Activated CD4-positive, alpha-beta T cell treated with anti-CD3 and anti-CD28 coated beads, Interleukin-2, amount 10 ng/mL, durations not matched to agents 24 days and 14 days (primary cell): Measurements from ENCODE around the gene MRE11. TPM values are rescaled to one million over a fixed set of nuclear protein-coding genes. Genes with fewer than 3 reads are reported as not detected.

Source experiments
- DNase-seq: peaks from one replicate; pipeline ENCODE4 v3.0.0; 2022
- H3K27ac Mint-ChIP-seq: one replicate; pipeline ENCODE4 v1.8.0; 2022; ENCODE audit warnings: mild to moderate bottlenecking, mixed read lengths
- H3K27me3 Mint-ChIP-seq: one replicate; pipeline ENCODE4 v1.8.0; 2022; ENCODE audit warnings: mixed read lengths
- H3K36me3 Mint-ChIP-seq: one replicate; pipeline ENCODE4 v1.8.0; 2022; ENCODE audit warnings: low read depth, mild to moderate bottlenecking, mixed read lengths
- H3K4me1 Mint-ChIP-seq: one replicate; pipeline ENCODE4 v1.8.0; 2021; ENCODE audit warnings: mixed read lengths
- H3K4me3 Mint-ChIP-seq: one replicate; pipeline ENCODE4 v1.8.0; 2022; ENCODE audit warnings: mild to moderate bottlenecking, moderate library complexity, mixed read lengths
- H3K9me3 Mint-ChIP-seq: one replicate; pipeline ENCODE4 v1.8.0; 2021; ENCODE audit warnings: mixed read lengths
- intact Hi-C: fragments of 100-400 bp; cut with micrococcal nuclease; formaldehyde crosslinking; loops from one replicate; pipeline ENCODE4 v1.15.1; 2023
- total RNA-seq: library from RNA; stranded (reverse); gene quantifications from 2 replicates; pipeline ENCODE4 v1.2.3, GENCODE V29; 2022

Gene MRE11
- total RNA-seq, 1 donor from 2014 or later, result 46.5 TPM

DNA sequence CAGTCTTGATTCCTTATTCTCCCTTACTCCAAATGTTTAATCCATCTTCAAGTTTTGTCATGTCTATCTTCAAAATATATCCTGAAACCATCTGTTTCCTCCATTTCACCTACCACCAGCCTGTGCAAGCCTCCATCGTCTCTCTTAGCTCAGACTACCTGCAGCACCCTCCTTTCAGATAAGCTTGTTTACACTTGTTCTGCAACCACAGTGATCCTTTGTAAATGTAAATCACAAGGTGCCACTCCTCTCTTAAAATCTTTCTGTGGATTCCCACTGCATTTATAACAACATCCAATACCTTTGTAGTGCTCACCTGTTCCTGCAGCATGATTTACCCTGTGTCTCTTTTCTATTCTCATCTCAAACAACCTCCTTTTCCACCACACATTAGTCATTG lies 60.6 kb downstream of the MRE11 start:
- H3K27me3 Mint-ChIP-seq, result no peaks in the 10 kb centered on the region
- H3K9me3 Mint-ChIP-seq, result no peaks in the 10 kb centered on the region
- H3K4me3 Mint-ChIP-seq, result no peak overlapping the region
- no peaks in the 10 kb centered on the region for H3K4me1 Mint-ChIP-seq
- H3K27ac Mint-ChIP-seq, result no peak overlapping the region
- intact Hi-C loops, result no loop called here
- DNase-seq, result no peak
- peaks cover 52% of the 10 kb centered on the region for H3K36me3 Mint-ChIP-seq

DNA sequence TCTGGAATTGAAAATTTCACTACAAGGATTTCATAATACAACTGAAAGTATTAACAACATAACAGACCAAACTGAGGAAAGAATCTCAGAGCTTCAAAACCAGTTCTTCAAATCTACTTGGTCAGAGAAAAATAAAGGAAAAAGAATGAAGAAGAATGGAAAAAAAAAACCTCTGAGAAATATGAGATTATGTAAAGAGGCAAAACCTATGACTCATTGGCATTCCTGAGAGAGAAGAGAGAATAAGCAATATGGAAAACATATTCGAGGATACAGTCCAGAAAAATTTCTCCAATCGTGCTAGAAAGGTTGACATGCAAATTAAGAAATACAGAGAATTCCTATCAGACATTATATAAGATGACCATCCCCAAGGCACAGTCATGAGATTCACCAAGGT lies 69.0 kb downstream of the MRE11 start:
- H3K9me3 Mint-ChIP-seq, result peaks cover 6% of the 10 kb centered on the region
- peaks cover 51% of the 10 kb centered on the region for H3K36me3 Mint-ChIP-seq
- H3K4me3 Mint-ChIP-seq, result no peak overlapping the region
- peaks cover 7% of the 10 kb centered on the region for H3K4me1 Mint-ChIP-seq
- no peaks in the 10 kb centered on the region for H3K27me3 Mint-ChIP-seq
- no peak overlapping the region for H3K27ac Mint-ChIP-seq
- no peak for DNase-seq
- intact Hi-C loops, result no loop called here

DNA sequence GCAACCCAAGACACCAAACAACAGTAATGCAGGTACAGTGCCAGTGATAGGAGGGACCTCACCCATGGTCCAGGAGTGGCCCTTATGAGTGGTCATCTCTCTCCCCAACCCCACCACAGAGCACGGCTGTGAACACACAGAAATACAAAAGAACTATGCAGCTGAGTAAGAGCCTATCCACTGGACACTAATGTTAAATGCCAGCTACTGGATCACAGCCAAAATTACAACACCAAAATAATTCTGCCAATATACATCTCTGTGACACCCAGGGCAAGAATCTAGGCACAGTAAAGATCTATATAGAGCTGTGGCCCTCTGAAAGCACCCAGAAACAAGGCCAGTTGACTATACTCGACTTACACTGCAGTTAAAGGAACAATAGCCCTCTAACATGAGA lies 69.6 kb downstream of the MRE11 start:
- Mint-ChIP-seq H3K4me1 (peaks cover 7% of the 10 kb centered on the region), H3K4me3 (no peak overlapping the region), H3K36me3 (peaks cover 45% of the 10 kb centered on the region), H3K27ac (no peak overlapping the region), H3K27me3 (no peaks in the 10 kb centered on the region), H3K9me3 (peaks cover 6% of the 10 kb centered on the region)
- intact Hi-C loops, result no loop called here
- no peak for DNase-seq

DNA sequence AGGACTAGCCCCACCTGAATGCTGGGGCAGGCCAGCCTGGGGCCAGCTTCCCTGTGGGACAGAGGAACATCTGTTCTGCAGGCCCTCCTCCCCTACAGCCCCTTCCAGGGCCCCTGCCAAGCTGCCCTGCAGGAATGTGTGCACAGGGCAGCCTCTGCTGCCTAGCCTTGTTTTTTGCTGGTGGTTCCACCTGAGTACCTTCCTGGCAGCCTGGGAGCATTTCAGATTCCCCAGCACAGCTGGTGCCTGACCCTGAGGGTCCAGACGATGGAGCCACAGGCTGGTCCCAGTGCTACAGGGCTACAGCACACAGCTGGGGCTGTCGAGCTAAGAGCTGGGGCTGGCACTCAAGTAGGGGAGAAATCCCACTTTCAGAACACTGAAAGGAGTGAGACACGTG lies 70.1 kb downstream of the MRE11 start:
- no peak for DNase-seq
- Mint-ChIP-seq H3K9me3 (peaks cover 6% of the 10 kb centered on the region), H3K4me3 (no peak overlapping the region), H3K4me1 (peaks cover 7% of the 10 kb centered on the region), H3K27ac (no peak overlapping the region), H3K36me3 (peaks cover 40% of the 10 kb centered on the region), H3K27me3 (no peaks in the 10 kb centered on the region)
- intact Hi-C loops, result no loop called here

DNA sequence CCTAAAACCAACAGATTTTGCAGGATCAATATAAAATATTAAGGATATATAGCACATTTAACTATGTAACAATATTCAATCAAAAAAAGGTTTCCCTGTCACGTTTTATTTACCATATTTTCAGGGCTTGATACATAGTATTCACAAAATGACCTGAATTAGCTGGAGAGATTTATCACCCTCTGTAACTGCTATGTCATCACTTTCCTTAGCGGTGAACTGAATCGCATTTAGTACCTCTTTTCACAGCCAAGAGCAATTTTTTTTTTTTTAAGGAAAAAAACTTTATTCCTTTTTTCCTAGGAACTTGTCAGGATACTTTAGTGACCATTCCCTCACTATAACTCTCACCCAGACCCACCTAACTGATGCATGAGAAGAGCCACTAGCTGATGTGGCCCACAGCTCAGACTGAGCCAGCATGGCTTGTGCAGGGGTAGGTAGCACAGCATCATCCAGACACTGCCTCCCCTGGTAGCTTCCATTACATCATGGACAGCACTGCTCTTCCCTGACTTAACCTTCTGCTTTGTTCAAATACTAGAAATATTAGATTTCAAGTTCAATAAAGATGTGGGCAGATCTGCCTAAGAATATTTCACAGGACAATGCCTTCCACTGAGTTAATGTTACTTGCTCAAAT lies 75.4 kb downstream of the MRE11 start:
- H3K4me1 Mint-ChIP-seq, result no peaks in the 10 kb centered on the region
- H3K9me3 Mint-ChIP-seq, result peaks cover 3% of the 10 kb centered on the region
- DNase-seq, result no peak
- no peak overlapping the region for H3K27ac Mint-ChIP-seq
- H3K4me3 Mint-ChIP-seq, result no peak overlapping the region
- intact Hi-C loops, result no loop called here
- peaks cover 18% of the 10 kb centered on the region for H3K36me3 Mint-ChIP-seq
- H3K27me3 Mint-ChIP-seq, result no peaks in the 10 kb centered on the region

DNA sequence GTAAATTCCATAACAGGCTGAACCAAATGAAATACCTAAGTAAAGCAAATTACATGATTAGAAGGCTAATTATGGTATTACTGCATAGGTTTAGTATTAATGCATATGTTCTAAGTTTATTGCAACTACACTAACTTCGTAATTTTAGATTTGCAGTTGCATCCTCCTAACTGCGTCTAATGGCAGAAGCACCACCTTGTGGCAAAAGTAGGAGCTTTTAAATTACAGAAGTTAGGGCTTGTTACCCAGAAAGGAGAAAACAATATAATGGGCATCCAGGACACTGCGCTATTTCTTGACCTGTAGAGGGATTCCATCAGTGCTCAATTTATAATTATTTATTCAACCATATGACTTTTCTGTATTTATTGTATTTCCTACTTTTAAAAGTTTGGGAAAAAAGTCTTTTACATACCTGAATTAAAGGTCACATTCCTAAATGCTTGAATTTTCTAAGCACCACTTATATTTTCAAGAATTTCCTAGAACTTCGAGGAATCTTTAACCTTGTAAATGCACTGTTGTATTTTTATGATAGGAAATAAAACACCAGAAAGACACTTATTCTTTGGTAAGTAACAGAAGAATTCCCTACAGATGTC lies 76.2 kb downstream of the MRE11 start:
- no peak for DNase-seq
- H3K36me3 Mint-ChIP-seq, result peaks cover 21% of the 10 kb centered on the region
- no peaks in the 10 kb centered on the region for H3K27me3 Mint-ChIP-seq
- H3K9me3 Mint-ChIP-seq, result peaks cover 3% of the 10 kb centered on the region
- intact Hi-C loops, result no loop called here
- no peak overlapping the region for H3K4me3 Mint-ChIP-seq
- H3K27ac Mint-ChIP-seq, result no peak overlapping the region
- H3K4me1 Mint-ChIP-seq, result no peaks in the 10 kb centered on the region

DNA sequence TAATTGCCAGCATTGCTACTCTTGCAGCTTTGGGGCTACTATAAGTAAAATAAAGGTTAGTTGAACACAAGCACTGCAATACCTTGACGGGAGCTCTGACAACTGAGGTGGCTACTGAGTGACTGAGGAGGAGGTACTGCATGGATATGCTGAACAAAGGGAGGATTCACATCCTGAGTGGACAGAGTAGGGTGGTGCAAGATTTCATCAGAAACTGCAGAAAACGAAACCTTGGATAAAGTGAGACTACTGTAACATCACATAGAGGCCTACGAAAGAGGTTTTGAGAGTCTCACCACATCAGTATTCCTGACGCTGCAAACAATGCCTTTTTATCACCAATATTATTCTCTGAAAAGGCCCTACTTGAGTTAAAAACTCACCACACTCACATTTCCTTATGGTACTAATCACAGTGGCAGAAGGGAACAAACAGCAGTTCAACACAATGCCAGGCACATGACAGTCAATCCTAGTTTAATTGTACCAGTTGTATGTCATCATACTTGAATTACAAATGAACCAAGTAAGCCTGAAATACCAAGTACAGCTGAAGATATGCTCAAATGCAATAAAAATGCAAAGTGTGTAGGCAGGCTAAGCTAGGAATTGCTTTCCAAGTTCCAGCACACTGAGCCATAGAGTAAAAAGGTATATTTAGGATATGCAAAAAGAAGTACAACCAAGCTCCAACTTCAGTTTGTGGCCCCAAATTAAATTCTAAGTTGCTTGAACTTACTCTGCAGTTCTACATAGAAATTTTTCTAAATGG lies 88.4 kb downstream of the MRE11 start:
- Mint-ChIP-seq H3K27ac (no peak overlapping the region), H3K4me1 (peaks cover 6% of the 10 kb centered on the region)
- intact Hi-C loops, result no loop called here

DNA sequence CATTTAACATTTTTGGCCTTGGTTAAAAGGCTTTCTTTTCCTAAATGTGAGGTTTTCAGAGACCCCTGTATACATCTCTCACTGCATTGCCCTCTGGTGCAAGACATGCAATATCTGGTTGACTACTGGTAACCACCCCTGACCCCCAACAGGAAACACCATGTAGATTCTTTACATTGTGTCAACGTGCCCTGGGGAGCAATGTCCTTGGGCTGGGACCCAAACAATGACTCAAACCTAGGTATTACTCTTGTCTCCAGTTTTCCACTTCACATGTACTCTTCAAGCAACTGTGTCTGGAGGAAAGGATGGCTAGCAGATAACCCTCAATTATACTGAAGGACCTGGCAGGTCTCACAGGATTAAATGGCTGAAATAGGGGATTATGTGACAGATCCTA lies 91.3 kb downstream of the MRE11 start:
- H3K27ac Mint-ChIP-seq, result no peak overlapping the region

More for the DNA sequence above, 88.4 kb downstream of the MRE11 start:
- Mint-ChIP-seq H3K36me3 (no peaks in the 10 kb centered on the region), H3K27me3 (peaks cover 24% of the 10 kb centered on the region), H3K4me3 (no peak overlapping the region), H3K9me3 (peaks cover 9% of the 10 kb centered on the region)
- DNase-seq, result no peak

DNA sequence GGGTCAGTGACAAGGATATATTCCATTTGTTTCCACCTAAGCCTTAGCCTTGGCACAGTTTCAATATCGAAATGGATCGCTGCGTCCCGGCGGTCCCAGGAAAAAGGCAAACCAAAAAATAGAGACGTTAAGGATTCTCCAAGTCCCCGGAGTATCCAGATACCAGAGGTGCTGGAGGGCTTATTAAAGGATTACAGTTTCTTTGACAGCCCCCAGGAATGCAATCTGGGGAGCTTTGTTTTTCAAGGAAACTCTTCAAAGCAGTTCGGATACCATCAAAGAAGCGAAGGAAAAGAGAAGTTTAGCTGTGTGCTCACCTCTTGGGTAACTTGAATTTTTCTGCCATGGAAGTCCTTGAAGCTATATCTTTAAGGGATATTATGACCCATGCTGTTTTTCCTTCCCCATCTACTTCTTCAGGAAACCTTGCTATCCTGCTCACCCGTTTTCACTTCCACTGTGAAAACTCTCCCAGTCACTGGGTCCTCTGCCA lies 91.8 kb downstream of the MRE11 start:
- intact Hi-C loops, result no loop called here
- Mint-ChIP-seq H3K27ac (no peak overlapping the region), H3K27me3 (peaks cover 39% of the 10 kb centered on the region), H3K4me1 (peaks cover 6% of the 10 kb centered on the region), H3K4me3 (no peak overlapping the region), H3K36me3 (no peaks in the 10 kb centered on the region), H3K9me3 (no peaks in the 10 kb centered on the region)
- DNase-seq, result no peak

More for the DNA sequence above, 91.3 kb downstream of the MRE11 start:
- no peaks in the 10 kb centered on the region for H3K36me3 Mint-ChIP-seq
- H3K9me3 Mint-ChIP-seq, result no peaks in the 10 kb centered on the region
- intact Hi-C loops, result no loop called here
- H3K4me3 Mint-ChIP-seq, result no peak overlapping the region
- no peak for DNase-seq
- H3K27me3 Mint-ChIP-seq, result peaks cover 39% of the 10 kb centered on the region
- H3K4me1 Mint-ChIP-seq, result peaks cover 6% of the 10 kb centered on the region

DNA sequence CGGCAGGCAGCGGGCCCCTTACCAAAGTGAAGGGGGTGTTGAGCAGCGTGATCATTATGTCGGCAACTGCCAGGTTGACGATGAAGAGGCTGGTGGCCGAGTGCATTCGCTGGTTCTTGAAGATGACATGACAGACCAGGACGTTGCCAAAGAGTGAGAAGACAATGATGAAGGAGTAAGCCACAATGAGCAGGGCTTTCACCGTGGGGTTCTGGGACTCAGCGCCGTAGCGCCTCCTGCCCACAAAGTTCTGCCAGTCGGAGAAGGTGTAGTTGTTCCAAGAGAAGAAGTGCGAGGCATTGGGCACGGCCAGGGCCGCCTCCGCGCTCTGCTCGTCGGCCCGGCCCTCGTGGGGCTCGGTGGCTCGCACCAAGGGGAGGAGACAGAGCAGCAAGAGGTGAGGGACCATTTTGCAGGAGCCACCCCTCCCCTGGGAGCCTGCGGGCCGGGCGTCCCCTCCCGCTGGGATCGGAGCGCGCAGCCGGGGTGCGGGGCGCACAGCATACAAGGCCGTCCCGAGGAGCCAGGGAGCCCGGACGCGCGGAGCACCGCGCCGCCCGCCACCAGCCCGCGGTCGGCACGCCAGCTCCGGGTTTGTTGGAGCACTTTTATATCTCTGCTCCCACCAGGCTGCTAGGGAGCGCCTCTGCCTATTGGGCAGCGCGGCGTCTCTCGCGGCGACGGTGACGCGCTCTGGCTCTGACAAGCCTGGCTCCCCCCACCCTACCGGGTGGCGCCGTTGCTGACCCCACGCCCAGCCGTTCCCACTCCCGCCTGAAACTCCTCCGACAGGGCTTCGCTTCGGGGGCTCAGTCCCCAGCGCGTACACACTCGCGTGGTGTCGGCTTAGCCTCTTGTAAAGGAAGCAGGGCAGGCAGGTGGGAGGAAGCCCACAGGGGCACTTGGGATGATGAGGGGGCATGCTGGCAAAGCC lies 92.5 kb downstream of the MRE11 start, which contains the start of gene GPR83:
Gene GPR83, minus strand, starts transcription at position 581 of the 934 bp plus-strand sequence. Its CDS starts 172 bp downstream, at position 409.
- Mint-ChIP-seq H3K27ac (no peak within 1 kb of the TSS), H3K4me3 (peak within 1 kb of the TSS; percentile 54), H3K27me3 (peaks cover 39% of the 10 kb centered on the region), H3K36me3 (no peaks in the 10 kb centered on the region), H3K4me1 (peaks cover 6% of the 10 kb centered on the region), H3K9me3 (no peaks in the 10 kb centered on the region)
- intact Hi-C loops, result no loop called here
- DNase-seq, result no peak

DNA sequence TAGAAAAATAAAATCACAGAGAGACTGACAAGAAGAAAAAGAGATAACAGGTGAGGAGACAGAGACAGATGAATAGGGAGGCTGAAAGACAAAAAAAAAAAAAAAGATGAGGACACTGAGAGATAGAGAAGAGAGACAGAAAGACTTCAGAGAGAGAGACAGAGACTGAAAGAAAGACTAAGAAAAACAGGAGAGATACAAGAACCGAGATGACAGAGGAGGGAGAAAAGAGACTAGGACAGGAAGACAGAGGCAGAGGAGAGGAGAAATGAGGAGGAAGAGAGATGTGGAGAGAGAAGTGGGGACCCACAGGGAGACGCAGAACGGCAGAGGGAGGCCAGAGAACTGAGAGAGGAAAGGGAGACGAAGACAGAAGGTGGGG lies 93.2 kb downstream of the MRE11 start:
- H3K4me3 Mint-ChIP-seq, result peak overlapping the region; percentile 54
- DNase-seq, result no peak
- intact Hi-C loops, result no loop called here
- no peaks in the 10 kb centered on the region for H3K9me3 Mint-ChIP-seq
- no peaks in the 10 kb centered on the region for H3K36me3 Mint-ChIP-seq
- H3K27me3 Mint-ChIP-seq, result peaks cover 39% of the 10 kb centered on the region
- H3K27ac Mint-ChIP-seq, result no peak overlapping the region
- H3K4me1 Mint-ChIP-seq, result peaks cover 6% of the 10 kb centered on the region

DNA sequence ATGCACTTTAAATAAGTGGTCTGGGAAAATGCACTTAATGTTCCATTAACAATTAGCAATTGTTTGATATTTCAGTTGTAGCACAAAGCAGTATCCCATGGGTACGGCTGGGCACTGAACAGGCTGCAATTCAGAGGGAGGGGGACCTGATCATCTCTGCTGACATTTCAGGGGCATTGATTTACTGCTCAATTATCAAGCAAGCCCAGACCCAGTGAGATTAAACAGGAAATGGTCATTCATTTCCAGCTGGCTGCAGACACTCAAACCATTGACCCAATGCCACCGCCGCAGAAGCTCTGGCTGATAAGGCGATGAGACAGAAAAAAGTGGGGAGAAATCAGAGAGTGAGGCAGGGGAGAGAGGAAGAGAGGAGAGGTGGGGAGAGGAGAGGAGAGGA lies 93.6 kb downstream of the MRE11 start:
- H3K27me3 Mint-ChIP-seq, result peaks cover 39% of the 10 kb centered on the region
- DNase-seq, result no peak
- H3K27ac Mint-ChIP-seq, result no peak overlapping the region
- no peaks in the 10 kb centered on the region for H3K9me3 Mint-ChIP-seq
- peaks cover 6% of the 10 kb centered on the region for H3K4me1 Mint-ChIP-seq
- H3K4me3 Mint-ChIP-seq, result no peak overlapping the region
- no peaks in the 10 kb centered on the region for H3K36me3 Mint-ChIP-seq
- intact Hi-C loops, result no loop called here

DNA sequence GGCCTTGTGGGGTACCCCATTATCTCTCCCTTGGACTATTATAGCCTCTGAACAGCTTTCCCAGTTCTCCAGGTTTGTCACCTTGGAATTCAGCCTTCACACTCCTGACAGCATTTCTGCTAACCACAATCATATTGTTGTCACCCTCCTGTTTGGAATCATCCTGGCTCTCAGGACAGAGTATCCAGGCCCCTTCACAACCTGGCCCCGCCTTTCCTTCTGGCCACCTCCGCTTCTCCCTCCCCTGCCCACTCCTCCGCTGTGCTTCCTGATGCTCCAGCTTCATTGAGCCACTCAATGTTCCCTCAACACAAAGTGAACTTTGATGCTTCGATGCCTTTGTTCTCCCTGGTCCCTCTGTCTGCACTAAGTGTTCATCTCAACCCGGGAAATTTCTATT lies 95.5 kb downstream of the MRE11 start:
- intact Hi-C loops, result no loop called here
- Mint-ChIP-seq H3K27me3 (peaks cover 37% of the 10 kb centered on the region), H3K4me3 (no peak overlapping the region), H3K27ac (no peak overlapping the region), H3K9me3 (no peaks in the 10 kb centered on the region), H3K36me3 (no peaks in the 10 kb centered on the region), H3K4me1 (peaks cover 6% of the 10 kb centered on the region)
- no peak for DNase-seq
